Gastrocnemius medialis (tissue), 4 donors: ENCODE data around the gene HDAC4. TPM values are rescaled to one million over a fixed set of nuclear protein-coding genes. Genes with fewer than 3 reads are reported as not detected.

Experiments used
- ATAC-seq, 2 donors: fragments of 150-250 bp; one replicate each; pipeline ENCODE4 v1.9.1; 2016
- DNase-seq, 2 donors: peaks; one replicate each; pipeline ENCODE4 v3.0.0-alpha.2; 2019
- H3K27ac ChIP-seq, 4 donors: fragments of 200-600 bp; sonication (generic); 1 replicate in 1 of 4; 2 replicates in 3 of 4; pipeline ENCODE4 v1.5.1; 2016 to 2018; ENCODE audit warnings: mild to moderate bottlenecking in 2 of 4, moderate library complexity in 1 of 4
- H3K27me3 ChIP-seq, 3 donors: fragments of 200-600 bp; sonication (generic) in 2 of 3; 1 replicate in 1 of 3; 2 replicates in 2 of 3; pipeline versions ENCODE4 v1.5.1 to v1.6.0; 2016 to 2019; ENCODE audit warnings: mild to moderate bottlenecking in 1 of 3, moderate library complexity in 1 of 3
- H3K36me3 ChIP-seq, 2 donors: fragments of 200-600 bp; sonication (generic) in 1 of 2; one replicate each; pipeline ENCODE4 v1.5.1; 2017 to 2018
- H3K4me1 ChIP-seq, 2 donors: fragments of 200-600 bp; sonication (generic) in 1 of 2; one replicate each; pipeline ENCODE4 v1.5.1; 2016 to 2017; ENCODE audit warnings: mild to moderate bottlenecking in 2 of 2
- H3K4me3 ChIP-seq, 4 donors: fragments of 200-600 bp; sonication (generic) in 3 of 4; 1 replicate in 1 of 4; 2 replicates in 3 of 4; pipeline ENCODE4 v1.5.1; 2016 to 2019; ENCODE audit warnings: mild to moderate bottlenecking in 2 of 4
- H3K9me3 ChIP-seq, 3 donors: fragments of 200-600 bp; sonication (generic) in 2 of 3; 1 replicate in 1 of 3; 2 replicates in 2 of 3; pipeline ENCODE4 v1.5.1; 2016 to 2019
- POLR2A ChIP-seq, 2 donors: fragments of 450-650 bp; IDR thresholded peaks; one replicate each; pipeline ENCODE4 v1.6.1; 2017; ENCODE audit warnings: antibody characterized with exemption in 2 of 2, mild to moderate bottlenecking in 2 of 2, moderate library complexity in 2 of 2
- in situ Hi-C, 4 donors: fragments of 200-750 bp; cut with MboI; loops; one replicate each; pipeline versions ENCODE4 v1.15.0 to v1.8.0; 2017; ENCODE audit warnings: low sequenced_read_pairs in 4 of 4
- intact Hi-C: fragments of 100-400 bp; cut with DNase I; formaldehyde crosslinking; loops from one replicate; pipeline ENCODE4 v1.15.1; 2023; ENCODE audit warnings: low total_unique reads
- total RNA-seq, 4 donors: library from RNA; depleted of rRNA; stranded (reverse); fragments of >200 nt; gene quantifications; one replicate each; pipeline versions ENCODE4 v1.1.0 to v1.2.3, GENCODE V29; 2016
- TF ChIP-seq, protein P1 (sequence below), 5 experiments: fragments of 450-650 bp in 3 of 5; fragments of 200-600 bp in 2 of 5; sonication (generic) in 2 of 5; IDR thresholded peaks in 4 of 5; conservative IDR thresholded peaks in 1 of 5; 1 replicate in 4 of 5; 2 replicates in 1 of 5; pipeline ENCODE4 v1.5.1; 2016 to 2019; ENCODE audit warnings: antibody characterized with exemption in 5 of 5, mild to moderate bottlenecking in 3 of 5, moderate library complexity in 3 of 5

Gene HDAC4
- total RNA-seq, 4 donors from 2014 or later, result 23.6 to 257 (median 119) TPM

DNA sequence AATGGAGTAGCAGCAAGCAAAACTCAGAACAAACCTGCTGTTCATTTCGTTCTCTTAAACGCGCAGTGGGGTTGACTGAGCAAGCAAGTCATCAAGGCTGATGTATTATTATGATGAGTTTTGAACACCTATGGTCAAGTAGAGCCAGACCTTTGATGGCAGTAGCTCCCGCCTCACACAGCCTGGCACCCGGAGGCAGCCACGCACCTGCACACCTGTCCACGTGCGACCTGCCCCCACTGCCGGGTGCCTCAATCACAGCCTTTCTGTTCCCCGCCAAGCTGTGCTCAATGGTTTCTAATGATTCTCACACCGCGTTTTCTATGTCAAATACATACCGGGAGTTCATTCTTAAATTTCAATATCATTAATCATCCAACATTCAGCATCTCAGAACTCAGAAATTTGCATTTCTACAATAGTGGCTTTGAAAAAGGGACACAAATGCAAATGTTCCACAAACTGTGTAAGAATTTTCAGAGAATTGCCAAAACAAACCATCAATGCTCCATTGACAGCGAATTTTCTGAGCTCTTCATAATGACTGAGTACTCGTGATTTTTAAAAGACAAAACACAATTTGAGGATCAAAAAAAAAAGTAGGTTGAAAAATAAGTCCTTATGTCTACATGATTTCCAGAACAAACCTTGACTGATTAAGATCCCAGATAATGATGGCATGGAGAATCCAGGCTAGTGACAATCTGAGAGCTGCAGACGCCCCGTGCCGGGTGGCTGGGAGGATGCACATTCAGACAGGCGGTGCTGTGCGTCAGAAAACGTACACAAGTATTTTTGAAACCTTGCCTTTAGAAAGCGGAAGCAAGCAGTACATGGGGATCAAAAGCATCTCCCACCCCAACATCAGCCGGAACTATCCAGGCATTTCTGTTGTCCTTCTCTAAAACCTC lies 56.6 kb downstream of the HDAC4 start:
- DNase-seq (no peak), ATAC-seq (no peak)
- H3K9me3 ChIP-seq, result no peaks in the 10 kb centered on the region
- no peak overlapping the region for H3K27ac ChIP-seq
- H3K36me3 ChIP-seq, result no peaks in the 10 kb centered on the region
- in situ Hi-C loops (no loop called here), intact Hi-C loops (no loop called here)
- no peak overlapping the region for H3K4me3 ChIP-seq
- H3K27me3 ChIP-seq, result no peaks in the 10 kb centered on the region
- peaks cover 12 to 14% of the 10 kb centered on the region in 2 donors for H3K4me1 ChIP-seq
- TF ChIP-seq, protein P1, sequence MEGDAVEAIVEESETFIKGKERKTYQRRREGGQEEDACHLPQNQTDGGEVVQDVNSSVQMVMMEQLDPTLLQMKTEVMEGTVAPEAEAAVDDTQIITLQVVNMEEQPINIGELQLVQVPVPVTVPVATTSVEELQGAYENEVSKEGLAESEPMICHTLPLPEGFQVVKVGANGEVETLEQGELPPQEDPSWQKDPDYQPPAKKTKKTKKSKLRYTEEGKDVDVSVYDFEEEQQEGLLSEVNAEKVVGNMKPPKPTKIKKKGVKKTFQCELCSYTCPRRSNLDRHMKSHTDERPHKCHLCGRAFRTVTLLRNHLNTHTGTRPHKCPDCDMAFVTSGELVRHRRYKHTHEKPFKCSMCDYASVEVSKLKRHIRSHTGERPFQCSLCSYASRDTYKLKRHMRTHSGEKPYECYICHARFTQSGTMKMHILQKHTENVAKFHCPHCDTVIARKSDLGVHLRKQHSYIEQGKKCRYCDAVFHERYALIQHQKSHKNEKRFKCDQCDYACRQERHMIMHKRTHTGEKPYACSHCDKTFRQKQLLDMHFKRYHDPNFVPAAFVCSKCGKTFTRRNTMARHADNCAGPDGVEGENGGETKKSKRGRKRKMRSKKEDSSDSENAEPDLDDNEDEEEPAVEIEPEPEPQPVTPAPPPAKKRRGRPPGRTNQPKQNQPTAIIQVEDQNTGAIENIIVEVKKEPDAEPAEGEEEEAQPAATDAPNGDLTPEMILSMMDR (IDR thresholded peaks at IDR 0.05 in 4 of 5, conservative IDR thresholded peaks at IDR 0.05 in 1 of 5), result no peak
- TF ChIP-seq POLR2A (IDR thresholded peaks at IDR 0.05), result no peak

DNA sequence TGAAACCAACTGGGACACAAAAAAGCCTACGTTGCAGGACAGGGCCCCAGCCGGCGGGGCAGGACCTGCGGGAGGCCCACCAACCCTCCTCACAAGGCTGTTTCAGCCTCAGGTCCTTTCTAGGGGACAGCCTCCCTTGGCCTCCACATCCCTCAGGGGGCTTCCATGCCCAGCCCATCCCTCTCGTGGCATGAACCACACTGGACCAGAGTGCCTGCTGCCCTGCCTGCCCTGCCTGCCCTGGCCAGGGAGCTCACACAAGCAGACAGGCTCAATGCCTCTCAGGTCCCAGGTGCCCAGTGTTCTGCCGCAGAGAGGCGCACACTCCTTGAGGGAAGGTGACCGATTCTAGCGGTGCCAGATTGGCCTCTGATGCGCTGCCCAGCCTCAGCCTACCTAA lies 57.4 kb downstream of the HDAC4 start:
- DNase-seq, result no peak
- TF ChIP-seq, protein P1 (IDR thresholded peaks at IDR 0.05 in 4 of 5, conservative IDR thresholded peaks at IDR 0.05 in 1 of 5), result no peak
- no peak for TF ChIP-seq POLR2A (IDR thresholded peaks at IDR 0.05)
- in situ Hi-C loops, result no loop called here
- intact Hi-C loops, result no loop called here
- no peaks in the 10 kb centered on the region for H3K36me3 ChIP-seq
- H3K27ac ChIP-seq, result no peak overlapping the region
- no peak overlapping the region for H3K4me3 ChIP-seq
- H3K9me3 ChIP-seq, result no peaks in the 10 kb centered on the region
- ATAC-seq, result no peak
- peaks cover 4 to 10% of the 10 kb centered on the region in 2 donors for H3K4me1 ChIP-seq
- H3K27me3 ChIP-seq, result no peaks in the 10 kb centered on the region

DNA sequence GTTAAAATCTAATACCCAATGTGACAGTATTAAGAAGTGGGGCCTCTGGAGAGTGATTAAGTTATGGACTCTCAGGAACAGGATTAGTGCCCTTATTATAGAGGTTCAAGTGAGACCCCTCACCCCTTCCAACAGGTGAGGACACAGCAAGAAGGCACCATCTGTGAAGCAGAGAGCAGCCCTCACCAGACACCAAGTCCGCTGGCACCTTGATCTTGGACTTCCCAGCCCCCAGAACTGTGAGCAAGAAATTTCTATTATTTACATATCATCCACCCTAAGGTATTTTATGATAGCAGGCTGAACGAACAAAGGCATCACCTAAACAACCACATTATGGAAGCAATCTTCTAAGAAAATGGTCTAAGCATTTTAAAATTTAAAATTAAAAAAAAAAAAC lies 59.0 kb downstream of the HDAC4 start:
- no peak for TF ChIP-seq POLR2A (IDR thresholded peaks at IDR 0.05)
- TF ChIP-seq, protein P1 (IDR thresholded peaks at IDR 0.05 in 4 of 5, conservative IDR thresholded peaks at IDR 0.05 in 1 of 5), result no peak
- Histone ChIP-seq H3K36me3 (no peaks in the 10 kb centered on the region), H3K4me1 (peaks cover 0 to 4% of the 10 kb centered on the region in 2 donors), H3K9me3 (no peaks in the 10 kb centered on the region), H3K4me3 (no peak overlapping the region), H3K27ac (no peak overlapping the region), H3K27me3 (no peaks in the 10 kb centered on the region)
- no peak for DNase-seq
- no peak for ATAC-seq
- in situ Hi-C loops (no loop called here), intact Hi-C loops (no loop called here)

DNA sequence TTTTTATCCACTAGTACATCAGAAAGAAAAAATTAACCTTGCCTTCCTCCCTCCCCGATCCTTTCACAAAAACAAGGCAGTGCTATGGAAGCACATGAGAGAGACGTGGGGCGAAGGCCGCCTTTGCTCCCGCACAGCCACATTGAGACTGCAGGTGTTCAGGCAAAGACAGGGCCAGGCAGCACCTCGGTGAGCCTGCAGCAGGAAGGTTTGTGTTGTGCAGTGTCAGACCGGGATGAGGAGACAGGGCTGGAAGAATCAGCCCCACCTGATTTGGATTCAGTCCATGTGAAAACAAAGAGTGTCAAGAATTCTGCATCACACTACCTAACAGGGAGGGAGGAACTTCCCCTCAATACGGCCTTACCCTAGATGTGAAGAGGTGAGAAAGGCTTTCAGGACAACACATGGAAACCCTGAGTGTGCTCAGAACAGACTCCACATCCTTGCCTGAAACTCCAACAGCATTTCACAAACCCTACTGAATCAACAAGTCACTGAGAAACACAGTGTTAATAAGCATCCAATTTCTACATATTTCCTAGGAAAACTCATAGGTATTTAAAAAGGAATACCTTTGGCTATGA lies 59.6 kb downstream of the HDAC4 start:
- H3K27me3 ChIP-seq, result no peaks in the 10 kb centered on the region
- no peak overlapping the region for H3K4me3 ChIP-seq
- no peak overlapping the region for H3K27ac ChIP-seq
- ATAC-seq (no peak), DNase-seq (no peak)
- no peak for TF ChIP-seq POLR2A (IDR thresholded peaks at IDR 0.05)
- TF ChIP-seq, protein P1 (IDR thresholded peaks at IDR 0.05 in 4 of 5, conservative IDR thresholded peaks at IDR 0.05 in 1 of 5), result no peak
- H3K4me1 ChIP-seq, result peaks cover 0 to 4% of the 10 kb centered on the region in 2 donors
- no peaks in the 10 kb centered on the region for H3K36me3 ChIP-seq
- no peaks in the 10 kb centered on the region for H3K9me3 ChIP-seq
- in situ Hi-C loops (no loop called here), intact Hi-C loops (no loop called here)
